Esophagus squamous epithelium (tissue), 4 donors: ENCODE results near the gene FALEC.

Experiments used
- CTCF ChIP-seq, 6 experiments: fragments of 450-650 bp in 4 of 6; fragments of 200-600 bp in 2 of 6; sonication (generic) in 2 of 6; IDR thresholded peaks; one replicate each; pipeline ENCODE4 v1.5.1; 2016 to 2019; ENCODE audit warnings: antibody characterized with exemption in 6 of 6, mild to moderate bottlenecking in 4 of 6, moderate library complexity in 4 of 6
- POLR2A ChIP-seq, 4 donors: fragments of 450-650 bp; IDR thresholded peaks; one replicate each; pipeline ENCODE4 v1.6.1; 2017; ENCODE audit warnings: antibody characterized with exemption in 4 of 4, mild to moderate bottlenecking in 4 of 4, moderate library complexity in 3 of 4

GRCh38 chr1:150558303-150558704 lies 42.8 kb downstream of the FALEC start:
- TF ChIP-seq CTCF (IDR thresholded peaks at IDR 0.05) (no peak), POLR2A (IDR thresholded peaks at IDR 0.05) (no peak)
